NCI-H1930 (cell line): ENCODE data around the gene LPO.

Experiments
- DNase-seq, 2 experiments: peaks; one replicate each; lab custom pipeline; 2025; lab: John Stamatoyannopoulos, UW

LPO gene

DNA sequence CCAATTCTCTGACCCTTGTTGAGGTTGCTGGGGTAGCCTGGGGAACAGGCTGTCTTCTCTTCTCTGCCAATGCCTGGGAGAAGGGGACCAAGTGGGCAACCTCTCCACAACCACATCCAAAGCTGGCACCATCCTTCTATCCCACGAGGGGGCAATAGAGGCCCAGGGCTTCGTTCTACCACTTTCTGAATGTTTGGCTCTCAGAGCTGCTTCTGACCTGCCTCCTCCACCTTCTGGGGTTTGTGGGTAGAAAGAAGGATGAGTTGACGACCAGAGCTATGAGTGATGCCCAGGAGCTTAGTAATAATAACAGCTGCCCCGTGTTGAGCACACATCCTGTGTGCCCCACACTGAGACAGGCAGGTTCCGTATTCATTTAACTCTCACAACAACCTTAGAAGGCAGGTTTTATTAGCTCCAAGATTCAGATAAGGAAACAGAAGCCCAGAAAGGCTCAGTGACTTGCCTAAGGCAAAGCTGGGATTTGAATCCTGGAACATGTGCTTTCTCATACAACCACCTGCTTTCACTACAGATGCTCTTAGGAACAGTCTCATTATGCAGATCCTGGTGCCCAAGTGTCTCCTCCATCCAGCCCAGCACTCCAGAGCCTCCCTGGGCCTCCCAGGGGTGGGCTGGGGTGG is 79.2 kb downstream of the LPO start:
- peak; percentile 14 to 47 for DNase-seq

- DNase-seq = no peak
Measured at GRCh38 chr17:58318065-58318481, 79.7 kb downstream of the LPO start.
